PC-3 (cell line): ENCODE measurements around the gene CHKA. TPM values are rescaled to one million over a fixed set of nuclear protein-coding genes. Genes with fewer than 3 reads are reported as not detected.
A peak's percentile ranks its signal among the peaks of the same experiment; 100 is the strongest.

Source experiments
- ATAC-seq: fragments of 200-7000 bp; cut with Tn5 transposase; 2 replicates; pipeline ENCODE4 v1.9.1; 2020; ENCODE audit warnings: mild to moderate bottlenecking, moderate library complexity
- BruUV-seq: library from RNA; stranded (reverse); fragments of 400-500 nt; replicated peaks from 2 replicates; lab custom pipeline; 2021; lab: Mats Ljungman, UMichigan
- CTCF ChIA-PET: fragments of 300-600 bp; sonication (Branson Sonifier 250); formaldehyde crosslinking; loops from one replicate; lab custom pipeline; 2022; ENCODE audit warnings: antibody characterized with exemption; lab: Charles Lee
- POLR2A ChIA-PET: fragments of 300-600 bp; sonication (Branson Sonifier 250); formaldehyde crosslinking; loops from one replicate; lab custom pipeline; 2022; ENCODE audit warnings: antibody characterized with exemption; ENCODE audit not compliant: unreplicated experiment; lab: Charles Lee
- DNase-seq: peaks from one replicate; pipeline ENCODE4 v3.0.0-alpha.2; 2015
- H2AFZ ChIP-seq: fragments of 300-600 bp; sonication (generic); 2 replicates; pipeline ENCODE4 v1.6.0; 2016; ENCODE audit warnings: antibody characterized with exemption, low read length
- H3F3A ChIP-seq: fragments of 300-600 bp; sonication (generic); one replicate; pipeline ENCODE4 v1.6.0; 2017; ENCODE audit warnings: antibody characterized with exemption, low read length, control low read depth, mild to moderate bottlenecking; ENCODE audit not compliant: unreplicated experiment
- H3K27ac ChIP-seq: fragments of 300-600 bp; sonication (generic); 2 replicates; pipeline ENCODE4 v1.5.1; 2016; ENCODE audit warnings: mild to moderate bottlenecking, low read length
- H3K27me3 ChIP-seq: fragments of 300-600 bp; sonication (generic); 2 replicates; pipeline ENCODE4 v1.6.1; 2016; ENCODE audit warnings: low read length, mixed read lengths
- H3K36me3 ChIP-seq: fragments of 300-600 bp; sonication (generic); 2 replicates; pipeline ENCODE4 v1.6.1; 2016; ENCODE audit warnings: low read depth, mixed run types, low read length, mixed read lengths
- H3K4me1 ChIP-seq: fragments of 300-600 bp; sonication (generic); 2 replicates; pipeline ENCODE4 v1.5.1; 2016; ENCODE audit warnings: low read length; ENCODE audit not compliant: insufficient read depth
- H3K4me2 ChIP-seq: fragments of 300-600 bp; sonication (generic); 2 replicates; pipeline ENCODE4 v1.6.0; 2016; ENCODE audit warnings: low read length
- H3K4me3 ChIP-seq: fragments of 300-600 bp; sonication (generic); 2 replicates; pipeline ENCODE4 v1.5.1; 2016; ENCODE audit warnings: mild to moderate bottlenecking, low read length, mixed read lengths
- H3K79me2 ChIP-seq: fragments of 300-600 bp; sonication (generic); 2 replicates; pipeline ENCODE4 v1.6.1; 2017; ENCODE audit warnings: low read length, mixed read lengths
- H3K9ac ChIP-seq: fragments of 300-600 bp; sonication (generic); 2 replicates; pipeline ENCODE4 v1.6.0; 2016; ENCODE audit warnings: mild to moderate bottlenecking, low read length
- H3K9me2 ChIP-seq: fragments of 300-600 bp; sonication (generic); replicated peaks from 2 replicates; pipeline ENCODE4 v1.6.1; 2016; ENCODE audit warnings: mixed run types, low read length, mixed read lengths
- H3K9me3 ChIP-seq: fragments of 300-600 bp; sonication (generic); 2 replicates; pipeline ENCODE4 v1.6.1; 2016; ENCODE audit warnings: low read length, mixed read lengths
- H4K20me1 ChIP-seq: fragments of 300-600 bp; sonication (generic); 2 replicates; pipeline ENCODE4 v1.6.1; 2016; ENCODE audit warnings: low read length, mixed read lengths
- EZH2 ChIP-seq: fragments of 300-600 bp; sonication (generic); IDR thresholded peaks from one replicate; pipeline ENCODE4 v1.6.1; 2017; ENCODE audit warnings: antibody characterized with exemption, mild to moderate bottlenecking, low read length; ENCODE audit not compliant: unreplicated experiment
- EZH2phosphoT487 ChIP-seq: fragments of 300-600 bp; sonication (generic); IDR thresholded peaks from 2 replicates; pipeline ENCODE4 v1.6.1; 2018; ENCODE audit warnings: mild to moderate bottlenecking, antibody characterized with exemption, low read length, borderline replicate concordance
- intact Hi-C: fragments of 100-400 bp; cut with micrococcal nuclease; formaldehyde crosslinking; loops from 2 replicates; pipeline ENCODE4 v1.9.0; 2023
- total RNA-seq: library from RNA; depleted of rRNA; stranded (reverse); fragments of >200 nt; gene quantifications from 2 replicates; pipeline ENCODE4 v1.2.3, GENCODE V29; 2014
- TF ChIP-seq, protein P1 (sequence below): fragments of 300-600 bp; sonication (generic); conservative IDR thresholded peaks from 2 replicates; pipeline ENCODE4 v1.5.1; 2017; ENCODE audit warnings: antibody characterized with exemption, low read depth, mild to moderate bottlenecking, low read length

Gene CHKA
- total RNA-seq, 1 experiment from 2014 or later = 57.5 TPM

DNA sequence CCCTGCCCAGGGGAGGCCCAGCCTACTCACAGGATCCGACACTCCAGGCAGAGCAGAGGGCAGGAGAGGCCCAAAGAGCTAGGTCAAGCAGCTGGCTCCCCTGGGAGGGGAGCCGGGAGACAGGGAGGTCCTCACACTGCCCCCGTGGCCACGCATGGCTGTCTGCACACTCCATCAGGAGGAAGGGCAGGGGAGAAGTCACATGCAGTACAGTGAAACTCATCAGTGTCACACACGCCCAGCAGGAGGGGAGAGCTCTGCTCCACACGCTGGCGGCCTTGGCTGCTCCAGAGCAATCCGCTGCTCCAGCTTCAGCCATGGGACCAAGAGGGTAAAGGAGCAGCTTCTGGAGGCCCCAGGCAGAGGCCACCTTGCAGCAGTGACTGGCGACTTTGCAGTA lies 68.1 kb downstream of the CHKA start:
- no peak for ATAC-seq
- Histone ChIP-seq H3K27me3 (no peaks in the 10 kb centered on the region), H3K9me3 (no peaks in the 10 kb centered on the region), H3K9ac (no peak overlapping the region), H3K79me2 (no peaks in the 10 kb centered on the region), H3F3A (no peaks in the 10 kb centered on the region), H2AFZ (no peak overlapping the region), H3K4me1 (no peaks in the 10 kb centered on the region), H3K4me3 (no peak overlapping the region), H3K4me2 (no peak overlapping the region), H3K36me3 (peaks cover 16% of the 10 kb centered on the region; the same call in 1 of the 2 replicates), H3K27ac (no peak overlapping the region), H3K9me2 (no peaks in the 10 kb centered on the region), H4K20me1 (no peaks in the 10 kb centered on the region)
- TF ChIP-seq, protein P1, sequence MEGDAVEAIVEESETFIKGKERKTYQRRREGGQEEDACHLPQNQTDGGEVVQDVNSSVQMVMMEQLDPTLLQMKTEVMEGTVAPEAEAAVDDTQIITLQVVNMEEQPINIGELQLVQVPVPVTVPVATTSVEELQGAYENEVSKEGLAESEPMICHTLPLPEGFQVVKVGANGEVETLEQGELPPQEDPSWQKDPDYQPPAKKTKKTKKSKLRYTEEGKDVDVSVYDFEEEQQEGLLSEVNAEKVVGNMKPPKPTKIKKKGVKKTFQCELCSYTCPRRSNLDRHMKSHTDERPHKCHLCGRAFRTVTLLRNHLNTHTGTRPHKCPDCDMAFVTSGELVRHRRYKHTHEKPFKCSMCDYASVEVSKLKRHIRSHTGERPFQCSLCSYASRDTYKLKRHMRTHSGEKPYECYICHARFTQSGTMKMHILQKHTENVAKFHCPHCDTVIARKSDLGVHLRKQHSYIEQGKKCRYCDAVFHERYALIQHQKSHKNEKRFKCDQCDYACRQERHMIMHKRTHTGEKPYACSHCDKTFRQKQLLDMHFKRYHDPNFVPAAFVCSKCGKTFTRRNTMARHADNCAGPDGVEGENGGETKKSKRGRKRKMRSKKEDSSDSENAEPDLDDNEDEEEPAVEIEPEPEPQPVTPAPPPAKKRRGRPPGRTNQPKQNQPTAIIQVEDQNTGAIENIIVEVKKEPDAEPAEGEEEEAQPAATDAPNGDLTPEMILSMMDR = no peak
- TF ChIP-seq EZH2 = no peak
- TF ChIP-seq EZH2phosphoT487 = no peak
- DNase-seq = no peak
- intact Hi-C loops = no loop called here
- BruUV-seq = no TSS peak
- CTCF ChIA-PET = no interaction called here
- POLR2A ChIA-PET = interaction anchor here (0.6 kb wide), 1 partner anchor 46 kb away, joined by 3 read pairs; no protein-coding TSS in a partner anchor

DNA sequence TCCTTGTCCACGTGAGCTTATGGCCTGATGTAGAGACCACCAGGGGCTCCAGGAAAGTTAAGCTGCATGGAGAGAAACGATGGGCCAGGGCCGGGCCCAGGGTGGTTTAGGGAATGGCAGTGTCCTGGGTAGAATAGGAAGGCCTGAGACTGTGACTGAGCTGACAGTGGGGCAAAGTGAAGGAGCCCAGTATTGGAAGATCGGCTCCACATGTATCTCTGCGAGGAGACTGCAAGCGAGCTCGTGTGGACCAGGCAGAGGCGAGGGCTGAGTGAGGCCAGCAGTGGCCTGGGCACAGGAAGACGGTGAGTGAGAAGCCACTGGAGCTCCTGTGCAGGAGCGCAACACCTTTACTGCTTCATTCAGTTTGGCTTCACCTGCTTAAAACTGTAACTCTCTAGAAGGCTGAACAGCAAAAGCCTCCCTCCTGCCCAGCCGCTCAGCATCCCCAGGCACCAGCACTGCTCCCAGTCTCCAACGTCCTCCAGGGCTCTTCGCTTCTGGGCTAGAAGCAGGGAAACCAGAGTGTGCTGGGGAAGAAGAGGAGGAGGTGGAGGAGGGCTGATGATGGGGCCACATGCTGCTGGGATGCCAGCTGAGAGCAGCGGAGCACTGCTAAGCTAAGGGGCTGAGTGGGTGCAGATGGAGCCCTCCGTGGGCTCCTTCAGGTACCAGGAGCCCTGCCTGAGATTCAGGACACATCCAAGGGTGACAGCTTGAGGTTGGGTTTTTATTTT lies 68.9 kb downstream of the CHKA start:
- Histone ChIP-seq H3K9me2 (no peaks in the 10 kb centered on the region), H2AFZ (no peak overlapping the region), H3K36me3 (peaks cover 11% of the 10 kb centered on the region; the same call in 1 of the 2 replicates), H3K4me1 (no peaks in the 10 kb centered on the region), H3F3A (no peaks in the 10 kb centered on the region), H3K4me3 (no peak overlapping the region), H3K27ac (no peak overlapping the region), H3K27me3 (no peaks in the 10 kb centered on the region), H3K9ac (no peak overlapping the region), H3K79me2 (no peaks in the 10 kb centered on the region), H3K9me3 (no peaks in the 10 kb centered on the region), H4K20me1 (no peaks in the 10 kb centered on the region), H3K4me2 (no peak overlapping the region)
- POLR2A ChIA-PET = interaction anchor here (0.6 kb wide), 1 partner anchor 47 kb away, joined by 3 read pairs; no protein-coding TSS in a partner anchor
- intact Hi-C loops = no loop called here
- BruUV-seq = no TSS peak
- ATAC-seq = peak; percentile 6
- TF ChIP-seq, protein P1 = no peak
- TF ChIP-seq EZH2 = no peak
- no peak for TF ChIP-seq EZH2phosphoT487
- CTCF ChIA-PET = no interaction called here
- no peak for DNase-seq
